CD4-positive, alpha-beta T cell treated with Interleukin-6 at 100 ng/mL for 8 hours (primary cell): ENCODE results near the gene NRG2.

Experiments
- DNase-seq: peaks from one replicate; pipeline ENCODE4 v3.0.0-alpha.2; 2020; ENCODE audit warnings: mixed read lengths, low spot score

NRG2 gene

DNA sequence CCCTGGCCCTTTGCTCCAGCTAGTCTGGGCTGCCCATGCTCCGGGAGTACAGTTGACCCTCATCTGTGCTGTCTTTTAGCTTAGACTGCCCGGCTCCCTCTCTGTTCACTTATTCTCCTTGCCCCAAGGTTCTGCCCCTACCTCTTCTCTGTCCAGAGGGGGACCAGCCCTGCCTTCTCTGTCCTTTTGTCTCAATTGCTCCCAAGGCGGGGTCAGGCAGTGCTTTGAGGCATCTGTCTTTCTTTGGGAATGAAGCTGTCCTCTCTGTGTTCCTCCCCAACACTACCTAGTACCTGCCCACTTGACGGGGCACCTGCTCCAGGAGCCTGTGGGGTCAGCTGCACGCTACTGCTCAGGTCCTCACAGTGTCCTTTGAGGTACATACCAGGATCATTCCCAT, 188.1 kb downstream of the NRG2 start:
- DNase-seq: no peak

DNA sequence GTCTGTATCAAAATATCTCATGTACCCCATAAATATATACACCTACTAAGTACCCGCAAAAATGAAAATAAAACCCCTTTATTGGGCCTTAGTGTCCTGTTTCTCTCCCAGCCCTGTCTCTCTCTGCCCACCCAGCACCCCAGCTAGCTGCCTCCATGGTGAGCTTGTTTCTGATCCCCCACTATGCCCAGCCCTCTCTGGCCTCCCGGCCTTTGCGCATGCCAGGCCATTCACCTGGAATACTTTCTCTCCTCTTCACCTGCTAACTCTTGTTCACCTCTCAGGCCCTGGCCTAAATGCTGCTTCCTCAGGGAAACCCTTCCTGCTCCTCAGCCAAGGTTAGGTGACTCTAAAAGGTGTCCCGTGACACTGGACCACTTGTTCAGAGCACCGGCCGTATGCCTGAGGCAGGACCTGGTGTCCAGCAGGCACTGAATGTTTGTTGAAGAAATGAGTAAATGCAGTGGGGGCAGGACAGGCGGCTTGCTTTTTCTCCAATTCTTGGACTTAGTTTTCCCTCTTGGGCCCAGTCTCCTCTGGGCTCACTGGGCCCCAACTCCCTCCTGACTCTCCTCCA, 189.0 kb downstream of the NRG2 start:
- DNase-seq: no peak

- DNase-seq: no peak
Measured at GRCh38 chr5:139852696-139853095, 190.4 kb downstream of the NRG2 start.

GRCh38 chr5:139851558-139851957, 191.5 kb downstream of the NRG2 start:
- no peak for DNase-seq

DNA sequence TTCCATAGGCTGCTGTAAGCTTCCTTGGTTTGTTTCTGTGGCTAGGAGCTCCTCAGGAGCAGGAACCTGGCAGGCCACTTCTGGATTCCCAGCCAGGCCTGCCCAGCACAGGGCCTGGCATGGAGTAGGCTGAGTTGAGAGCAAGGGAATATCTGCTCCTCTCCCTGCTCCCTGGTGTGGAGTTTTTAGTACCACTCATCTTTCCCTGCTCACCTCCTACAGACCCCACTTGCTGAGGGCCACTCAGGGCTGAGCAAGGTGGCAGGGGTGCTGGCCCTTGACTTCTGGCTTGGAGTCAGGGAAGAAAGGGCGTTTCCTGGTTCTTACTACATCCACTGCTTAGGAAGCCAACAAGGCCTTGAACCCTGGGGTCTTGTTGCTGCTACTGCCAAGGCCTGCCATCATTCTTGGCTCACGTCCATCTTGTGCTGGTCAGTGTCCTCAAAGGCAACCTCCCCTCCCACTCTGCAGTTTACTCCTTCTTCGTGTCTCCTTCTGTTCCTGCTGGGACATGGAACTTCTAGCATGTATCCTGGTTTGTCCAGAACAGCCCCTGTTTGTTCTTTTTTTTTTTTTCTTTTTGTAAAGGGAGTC, 192.6 kb downstream of the NRG2 start:
- DNase-seq: no peak

GRCh38 chr5:139849942-139850341, 193.2 kb downstream of the NRG2 start:
- DNase-seq: no peak

GRCh38 chr5:139849501-139849900, 193.6 kb downstream of the NRG2 start:
- no peak for DNase-seq

- DNase-seq: peak; percentile 30
Measured at GRCh38 chr5:139848508-139849100, 194.5 kb downstream of the NRG2 start.

GRCh38 chr5:139847790-139848507, 195.2 kb downstream of the NRG2 start:
- peak; percentile 72 for DNase-seq

- no peak for DNase-seq
Measured at GRCh38 chr5:139847091-139847490, 196.0 kb downstream of the NRG2 start.

GRCh38 chr5:139845846-139846681, 197.0 kb downstream of the NRG2 start:
- no peak for DNase-seq

DNA sequence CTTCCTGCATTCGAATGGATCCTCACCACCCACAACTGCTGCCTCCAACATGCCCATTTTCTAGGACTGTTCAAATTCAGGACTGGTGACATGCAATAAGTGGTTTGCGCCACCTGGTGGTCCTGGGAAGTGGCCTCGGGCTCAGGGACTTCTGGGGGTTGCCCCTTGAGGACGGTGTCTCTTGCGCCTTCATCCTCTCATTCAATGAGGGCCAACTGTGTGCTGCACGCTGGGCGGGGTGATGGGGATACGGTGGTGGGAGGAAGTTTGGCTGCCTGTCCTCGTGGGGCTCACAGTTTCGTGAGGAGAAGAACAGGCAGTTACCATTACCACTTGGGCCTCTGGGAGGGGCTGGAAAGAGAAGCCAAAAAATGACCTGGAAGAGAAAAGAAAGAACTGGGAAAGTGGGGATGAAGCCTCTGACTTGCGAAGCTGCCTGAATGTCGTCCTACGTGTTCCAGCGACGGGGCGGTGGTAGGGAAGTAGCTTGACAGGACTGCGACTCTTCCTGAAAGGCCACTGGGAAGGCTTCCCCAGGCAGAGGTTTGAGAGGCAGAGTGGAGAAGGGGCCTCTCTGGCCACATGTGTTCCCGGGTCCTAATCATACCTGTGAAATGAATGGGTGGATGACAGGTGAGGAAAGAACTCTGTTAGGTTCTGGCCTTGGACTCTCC, 198.5 kb downstream of the NRG2 start:
- DNase-seq: peak; percentile 66

- DNase-seq: no peak
Measured at GRCh38 chr5:139843991-139844390, 199.1 kb downstream of the NRG2 start.

DNA sequence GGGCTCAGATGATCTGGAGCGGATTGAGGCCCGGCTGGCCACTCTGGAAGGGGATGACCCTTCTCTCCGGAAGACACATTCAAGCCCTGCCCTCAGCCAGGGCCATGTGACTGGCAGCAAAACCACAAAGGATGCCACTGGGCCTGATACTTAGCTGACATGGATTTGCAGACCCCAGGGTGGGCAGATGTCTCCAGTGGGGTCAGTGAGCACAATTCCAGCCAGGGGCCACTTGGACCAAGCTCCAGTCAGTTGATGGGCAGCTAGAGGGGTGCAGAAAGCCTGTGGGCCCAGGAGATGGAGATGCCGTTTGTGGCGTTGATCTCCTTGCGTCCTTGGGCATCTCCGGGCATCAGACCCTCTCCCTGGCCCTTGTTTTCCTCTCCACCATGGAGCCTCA, 200.8 kb downstream of the NRG2 start:
- no peak for DNase-seq

DNA sequence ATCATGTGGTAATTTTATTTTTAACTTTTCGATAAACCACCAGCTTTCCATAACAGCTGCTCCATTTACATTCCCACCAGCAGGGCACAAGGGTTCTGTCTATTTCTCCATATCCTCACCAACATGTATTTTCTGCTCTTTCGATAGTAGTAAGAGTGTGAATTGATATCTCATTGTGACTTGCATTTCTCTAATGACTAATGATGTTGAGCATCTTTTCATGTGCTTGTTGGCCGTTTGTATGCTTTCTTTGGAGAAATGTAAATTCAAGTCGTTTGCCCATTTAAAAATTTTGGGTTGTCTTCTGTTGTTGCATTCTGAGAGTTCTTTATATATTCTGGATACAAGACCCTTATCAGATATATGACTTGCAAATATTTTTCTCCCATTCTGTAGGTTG, 201.6 kb downstream of the NRG2 start:
- DNase-seq: no peak

GRCh38 chr5:139839918-139840317, 203.2 kb downstream of the NRG2 start:
- DNase-seq: no peak

GRCh38 chr5:139839232-139839815, 203.8 kb downstream of the NRG2 start:
- DNase-seq: no peak

DNA sequence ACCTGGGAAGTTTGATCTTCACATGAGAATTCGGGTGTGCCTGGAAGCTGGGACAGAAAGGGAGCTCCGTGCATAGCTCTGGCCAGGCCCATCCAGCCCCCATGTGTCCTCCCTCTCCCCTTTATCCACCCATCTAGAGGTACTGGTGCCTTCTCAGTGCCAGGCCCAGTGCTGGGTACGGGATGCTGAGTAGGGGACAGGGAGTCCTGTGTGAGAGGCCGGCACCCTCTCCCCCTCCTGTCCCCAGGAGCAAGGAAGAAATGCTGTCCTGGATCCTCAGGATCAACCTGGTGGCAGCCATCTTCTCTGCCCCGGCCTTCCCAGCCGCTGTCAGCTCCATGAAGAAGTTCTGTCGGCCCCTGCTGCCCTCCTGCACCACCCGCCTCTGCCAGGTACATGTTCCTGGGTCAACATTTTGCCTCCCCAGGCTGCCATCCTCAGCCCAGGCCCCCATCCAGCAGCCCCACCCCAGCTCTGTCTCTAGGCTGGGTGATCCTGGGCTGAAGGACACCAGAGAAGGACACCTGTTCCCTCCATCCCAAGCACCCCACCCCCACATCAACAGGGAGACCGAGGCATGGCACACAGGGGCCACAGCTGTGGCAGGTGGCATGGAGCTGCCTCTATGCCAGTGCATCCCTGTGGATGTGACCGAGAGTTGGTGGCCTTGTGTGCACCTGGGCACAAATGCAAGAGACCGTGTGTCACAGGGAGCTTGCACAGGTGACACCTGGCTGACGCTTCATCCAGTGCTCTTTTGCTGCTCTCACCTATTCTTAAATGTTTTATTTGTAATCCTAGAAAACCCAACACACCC, 204.5 kb downstream of the NRG2 start:
- DNase-seq: no peak

DNA sequence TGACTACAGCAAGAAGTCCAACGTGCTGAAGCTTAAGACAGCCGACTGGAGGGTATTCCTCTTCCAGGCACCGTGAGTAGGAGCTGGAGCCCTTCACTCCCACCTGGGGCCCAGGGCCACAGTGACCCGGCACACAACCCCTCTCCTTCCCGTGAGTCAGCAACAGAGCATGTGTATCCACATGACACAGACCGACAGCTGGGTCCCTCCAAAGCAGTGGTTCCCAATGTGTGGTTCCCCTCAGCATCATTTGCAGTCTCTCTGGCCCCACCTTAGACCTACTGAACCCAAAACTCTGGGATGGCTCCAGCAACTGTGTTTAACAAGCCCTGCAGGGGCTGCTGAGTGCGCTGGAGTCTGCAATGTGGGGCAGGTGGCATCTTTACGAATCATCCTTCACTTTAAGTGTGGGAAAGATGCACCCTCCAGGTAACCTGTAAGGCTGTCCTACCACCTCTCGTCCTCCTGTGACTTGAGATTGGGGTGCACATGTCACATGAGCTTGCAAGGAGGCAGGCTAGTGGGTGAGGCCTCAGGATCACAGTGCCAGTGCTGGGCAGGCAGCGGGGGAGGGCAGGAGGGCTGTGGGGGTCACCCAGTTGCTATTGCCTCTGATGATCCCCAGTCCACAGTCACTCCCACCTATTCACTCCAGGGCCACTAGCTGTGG, 205.3 kb downstream of the NRG2 start:
- DNase-seq: no peak
